Thyroid gland (tissue), 4 donors: ENCODE data around the gene ARID4A. TPM values are rescaled to one million over a fixed set of nuclear protein-coding genes. Genes with fewer than 3 reads are reported as not detected.

Experiments used
- DNase-seq, 2 donors: peaks; one replicate each; pipeline ENCODE4 v3.0.0-alpha.2; 2019
- H3K27ac ChIP-seq, 3 donors: fragments of 200-600 bp; sonication (generic); 1 replicate in 2 of 3; 2 replicates in 1 of 3; pipeline ENCODE4 v1.5.1; 2016 to 2019; ENCODE audit warnings: mild to moderate bottlenecking in 1 of 3, moderate library complexity in 1 of 3
- H3K27me3 ChIP-seq: fragments of 200-600 bp; sonication (generic); one replicate; pipeline ENCODE4 v1.5.1; 2019
- H3K36me3 ChIP-seq, 2 donors: fragments of 200-600 bp; sonication (generic); one replicate each; pipeline ENCODE4 v1.5.1; 2016 to 2019
- H3K4me1 ChIP-seq, 2 donors: fragments of 200-600 bp; sonication (generic); one replicate each; pipeline ENCODE4 v1.5.1; 2017 to 2019
- H3K4me3 ChIP-seq, 3 donors: fragments of 200-600 bp; sonication (generic); replicated peaks in 1 of 3; 1 replicate in 2 of 3; 2 replicates in 1 of 3; pipeline ENCODE4 v1.5.1; 2016; ENCODE audit warnings: mild to moderate bottlenecking in 1 of 3
- H3K9me3 ChIP-seq: fragments of 200-600 bp; sonication (generic); one replicate; pipeline ENCODE4 v1.5.1; 2017
- CTCF ChIP-seq, 6 experiments: fragments of 200-600 bp in 3 of 6; fragments of 450-650 bp in 3 of 6; sonication (generic) in 3 of 6; IDR thresholded peaks; one replicate each; pipeline ENCODE4 v1.5.1; 2016 to 2019; ENCODE audit warnings: antibody characterized with exemption in 6 of 6, mild to moderate bottlenecking in 2 of 6, inconsistent platforms in 1 of 6, moderate library complexity in 1 of 6
- POLR2A ChIP-seq, 2 donors: fragments of 450-650 bp; IDR thresholded peaks; one replicate each; pipeline ENCODE4 v1.6.1; 2017; ENCODE audit warnings: antibody characterized with exemption in 2 of 2, mild to moderate bottlenecking in 2 of 2, moderate library complexity in 1 of 2
- WGBS, 2 donors: methylation state at CpG; one replicate each; pipeline ENCODE4 v1.1.5; 2017; 5-methylcytosine and 5-hydroxymethylcytosine counted together
- intact Hi-C: fragments of 100-400 bp; cut with DNase I; formaldehyde crosslinking; loops from one replicate; pipeline ENCODE4 v1.15.1; 2023
- total RNA-seq, 4 donors: library from RNA; depleted of rRNA; stranded (reverse); fragments of >200 nt; gene quantifications; one replicate each; pipeline ENCODE4 v1.2.3, GENCODE V29; 2016

Gene ARID4A
- total RNA-seq, 4 donors from 2014 or later: 17.1 to 18.7 (median 17.6) TPM

- no peak for DNase-seq
- WGBS, 2 donors: 88 to 92% methylated on average over 1 of the region's 1 CpG
- Histone ChIP-seq H3K4me1 (peaks cover 9 to 18% of the 10 kb centered on the region in 2 donors), H3K36me3 (peaks cover 11 to 18% of the 10 kb centered on the region in 2 donors), H3K4me3 (no peak overlapping the region), H3K27ac (no peak overlapping the region), H3K9me3 (no peaks in the 10 kb centered on the region), H3K27me3 (no peaks in the 10 kb centered on the region)
- intact Hi-C loops: no loop called here
- TF ChIP-seq POLR2A (IDR thresholded peaks at IDR 0.05): no peak
- no peak for TF ChIP-seq CTCF (IDR thresholded peaks at IDR 0.05)
These were observed 22.1 kb upstream of the ARID4A start for GRCh38 chr14:58276208-58276607.

- intact Hi-C loops: no loop called here
- Histone ChIP-seq H3K27me3 (no peaks in the 10 kb centered on the region), H3K4me1 (peaks cover 18 to 33% of the 10 kb centered on the region in 2 donors), H3K36me3 (peaks cover 0 to 5% of the 10 kb centered on the region in 2 donors), H3K4me3 (no peak overlapping the region), H3K27ac (no peak overlapping the region), H3K9me3 (no peaks in the 10 kb centered on the region)
- 96% methylated on average over 8 of the region's 8 CpGs for WGBS, 2 donors
- no peak for DNase-seq
- no peak for TF ChIP-seq POLR2A (IDR thresholded peaks at IDR 0.05)
- no peak for TF ChIP-seq CTCF (IDR thresholded peaks at IDR 0.05)
These were observed 20.2 kb upstream of the ARID4A start for GRCh38 chr14:58278177-58278576.

GRCh38 chr14:58280954-58281787 lies 17.2 kb upstream of the ARID4A start:
- Histone ChIP-seq H3K36me3 (peaks cover 16 to 21% of the 10 kb centered on the region in 2 donors), H3K27ac (peak overlapping the region; percentile 57 to 74 (median 72)), H3K9me3 (no peaks in the 10 kb centered on the region), H3K4me1 (peaks cover 13 to 27% of the 10 kb centered on the region in 2 donors), H3K4me3 (no peak overlapping the region), H3K27me3 (no peaks in the 10 kb centered on the region)
- WGBS, 2 donors: 24 to 30% methylated on average over 4 of the region's 4 CpGs
- intact Hi-C loops: no loop called here
- TF ChIP-seq CTCF (IDR thresholded peaks at IDR 0.05) (no peak), POLR2A (IDR thresholded peaks at IDR 0.05) (no peak)
- DNase-seq: peak; percentile 19 to 59

GRCh38 chr14:58281969-58282368 lies 16.4 kb upstream of the ARID4A start:
- Histone ChIP-seq H3K9me3 (no peaks in the 10 kb centered on the region), H3K27ac (peak overlapping the region; percentile 57 to 74 (median 72)), H3K36me3 (peaks cover 19 to 26% of the 10 kb centered on the region in 2 donors), H3K4me1 (peaks cover 14 to 26% of the 10 kb centered on the region in 2 donors), H3K27me3 (no peaks in the 10 kb centered on the region), H3K4me3 (no peak overlapping the region)
- intact Hi-C loops: no loop called here
- 81 to 82% methylated on average over 3 of the region's 3 CpGs for WGBS, 2 donors
- DNase-seq: no peak
- TF ChIP-seq CTCF (IDR thresholded peaks at IDR 0.05) (no peak), POLR2A (IDR thresholded peaks at IDR 0.05) (no peak)

- intact Hi-C loops: no loop called here
- WGBS, 2 donors: 88 to 89% methylated on average over 4 of the region's 4 CpGs
- TF ChIP-seq CTCF (IDR thresholded peaks at IDR 0.05) (no peak), POLR2A (IDR thresholded peaks at IDR 0.05) (no peak)
These were observed 15.3 kb upstream of the ARID4A start for GRCh38 chr14:58282925-58283593.

More at GRCh38 chr14:58282925-58283593, 15.3 kb upstream of the ARID4A start:
- DNase-seq: no peak
- H3K27me3 ChIP-seq: no peaks in the 10 kb centered on the region
- peaks cover 19 to 23% of the 10 kb centered on the region in 2 donors for H3K36me3 ChIP-seq
- no peak overlapping the region for H3K4me3 ChIP-seq
- H3K4me1 ChIP-seq: peaks cover 24 to 34% of the 10 kb centered on the region in 2 donors
- H3K9me3 ChIP-seq: no peaks in the 10 kb centered on the region
- no peak overlapping the region for H3K27ac ChIP-seq
